IMR-90 (cell line): ENCODE results near the gene LRP1B. TPM values are rescaled to one million over a fixed set of nuclear protein-coding genes. Genes with fewer than 3 reads are reported as not detected.

Experiments used
- ATAC-seq: fragments of 200-7000 bp; cut with Tn5 transposase; 2 replicates; pipeline ENCODE4 v1.9.1; 2020; ENCODE audit warnings: low read depth, mild to moderate bottlenecking, moderate library complexity
- BruUV-seq: library from RNA; stranded (reverse); fragments of 400-500 nt; replicated peaks from 2 replicates; lab custom pipeline; 2021; lab: Mats Ljungman, UMichigan
- CTCF ChIA-PET: fragments of 300-600 bp; formaldehyde crosslinking; extraction: SDS; loops from one replicate; lab custom pipeline; 2021; ENCODE audit warnings: antibody characterized with exemption; lab: Yijun Ruan, JAX
- POLR2A ChIA-PET: fragments of 300-600 bp; sonication (Branson Sonifier 250); formaldehyde crosslinking; loops from one replicate; lab custom pipeline; 2022; ENCODE audit warnings: antibody characterized with exemption; ENCODE audit not compliant: unreplicated experiment; lab: Charles Lee
- DNase-seq: peaks from one replicate; pipeline ENCODE4 v3.0.0; 2013
- H2AFZ ChIP-seq: replicated peaks from 2 replicates; pipeline ENCODE3; 2013; ENCODE audit warnings: low read length, mild to moderate bottlenecking; ENCODE audit not compliant: poor library complexity
- H2AK5ac ChIP-seq: 2 replicates; pipeline ENCODE4 v1.6.1; 2013; ENCODE audit warnings: low read depth, low read length, inconsistent platforms
- H2AK9ac ChIP-seq: replicated peaks from 2 replicates; pipeline ENCODE3; 2013; ENCODE audit warnings: mild to moderate bottlenecking, low read depth, low read length, moderate library complexity; ENCODE audit not compliant: poor library complexity
- H2BK120ac ChIP-seq: 2 replicates; pipeline ENCODE4 v1.6.1; 2013; ENCODE audit warnings: low read depth, low read length, inconsistent platforms
- H2BK15ac ChIP-seq: 3 replicates; pipeline ENCODE4 v1.6.1; 2013; ENCODE audit warnings: low read depth, low read length, inconsistent platforms
- H2BK20ac ChIP-seq: 2 replicates; pipeline ENCODE4 v1.6.1; 2013; ENCODE audit warnings: low read depth, mild to moderate bottlenecking, inconsistent platforms, low read length, moderate library complexity
- H2BK5ac ChIP-seq: 2 replicates; pipeline ENCODE4 v1.6.1; 2013; ENCODE audit warnings: mild to moderate bottlenecking, low read depth, low read length, inconsistent platforms; ENCODE audit not compliant: poor library complexity, severe bottlenecking
- H3K14ac ChIP-seq: replicated peaks from 2 replicates; pipeline ENCODE4 v1.6.1; 2013; ENCODE audit warnings: low read depth, low read length, inconsistent platforms
- H3K18ac ChIP-seq: 2 replicates; pipeline ENCODE4 v1.6.1; 2013; ENCODE audit warnings: low read depth, low read length, control low read depth
- H3K23ac ChIP-seq: 2 replicates; pipeline ENCODE4 v1.6.1; 2013; ENCODE audit warnings: low read depth, low read length, inconsistent platforms
- H3K27ac ChIP-seq: 2 replicates; pipeline ENCODE4 v1.5.1; 2013; ENCODE audit warnings: mild to moderate bottlenecking, control low read depth, low read length; ENCODE audit not compliant: insufficient read depth
- H3K27me3 ChIP-seq: 2 replicates; pipeline ENCODE4 v1.6.1; 2013; ENCODE audit warnings: low read length; ENCODE audit not compliant: control insufficient read depth, insufficient read depth
- H3K36me3 ChIP-seq: 2 replicates; pipeline ENCODE4 v1.6.1; 2013; ENCODE audit warnings: low read length, mixed read lengths; ENCODE audit not compliant: control insufficient read depth, insufficient read depth
- H3K4ac ChIP-seq: 2 replicates; pipeline ENCODE4 v1.6.1; 2013; ENCODE audit warnings: low read depth, low read length, inconsistent platforms
- H3K4me1 ChIP-seq: 2 replicates; pipeline ENCODE4 v1.6.1; 2013; ENCODE audit warnings: low read length, mixed read lengths; ENCODE audit not compliant: control insufficient read depth, insufficient read depth
- H3K4me2 ChIP-seq: 2 replicates; pipeline ENCODE4 v1.6.1; 2013; ENCODE audit warnings: low read depth, mild to moderate bottlenecking, control low read depth, low read length, moderate library complexity
- H3K4me3 ChIP-seq: 2 replicates; pipeline ENCODE4 v1.5.1; 2013; ENCODE audit warnings: low read depth, mild to moderate bottlenecking, control low read depth, low read length, moderate library complexity; ENCODE audit not compliant: insufficient read depth
- H3K56ac ChIP-seq: 2 replicates; pipeline ENCODE4 v1.6.1; 2013; ENCODE audit warnings: low read length, inconsistent platforms; ENCODE audit not compliant: insufficient read depth; ENCODE audit errors: extremely low read depth
- H3K79me1 ChIP-seq, 2 experiments: 2 replicates each; pipeline ENCODE4 v1.6.1; 2013; ENCODE audit warnings: low read length in 2 of 2, inconsistent platforms in 1 of 2, low read depth in 1 of 2
- H3K9ac ChIP-seq: 2 replicates; pipeline ENCODE4 v1.6.1; 2013; ENCODE audit warnings: low read depth, low read length, control low read depth
- H3K9me1 ChIP-seq: 2 replicates; pipeline ENCODE4 v1.6.1; 2013; ENCODE audit warnings: low read length, inconsistent platforms; ENCODE audit not compliant: insufficient read depth
- H3K9me3 ChIP-seq: 2 replicates; pipeline ENCODE4 v1.6.1; 2013; ENCODE audit warnings: low read length; ENCODE audit not compliant: control insufficient read depth, insufficient read depth
- H4K20me1 ChIP-seq: 2 replicates; pipeline ENCODE4 v1.6.1; 2013; ENCODE audit warnings: low read length, inconsistent platforms; ENCODE audit not compliant: insufficient read depth
- H4K5ac ChIP-seq: 2 replicates; pipeline ENCODE4 v1.6.1; 2013; ENCODE audit warnings: mild to moderate bottlenecking, low read depth, low read length, control low read depth
- H4K8ac ChIP-seq, 2 experiments: 2 replicates each; pipeline ENCODE4 v1.6.1; 2013; ENCODE audit warnings: low read depth in 2 of 2, low read length in 2 of 2, control low read depth in 1 of 2, inconsistent platforms in 1 of 2
- H4K91ac ChIP-seq: 2 replicates; pipeline ENCODE4 v1.6.1; 2013; ENCODE audit warnings: low read depth, low read length, inconsistent platforms; ENCODE audit not compliant: insufficient read depth
- BHLHE40 ChIP-seq: fragments of 150-350 bp; IDR thresholded peaks from 2 replicates; pipeline ENCODE4 v1.6.1; 2016; ENCODE audit warnings: mild to moderate bottlenecking, low read depth, low read length
- CEBPB ChIP-seq: IDR thresholded peaks from 2 replicates; pipeline ENCODE4 v1.6.1; 2012; ENCODE audit warnings: low read depth, low read length, improper control_type of control experiment
- CHD1 ChIP-seq: IDR thresholded peaks from 2 replicates; pipeline ENCODE4 v1.6.1; 2012; ENCODE audit warnings: low read depth, low read length, improper control_type of control experiment
- FOS ChIP-seq: fragments of 150-350 bp; IDR thresholded peaks from 2 replicates; pipeline ENCODE4 v1.6.1; 2016; ENCODE audit warnings: low read depth, low read length
- MAFK ChIP-seq: IDR thresholded peaks from 2 replicates; pipeline ENCODE4 v1.6.1; 2012; ENCODE audit warnings: low read depth, low read length, improper control_type of control experiment
- MAZ ChIP-seq: IDR thresholded peaks from 2 replicates; pipeline ENCODE4 v1.6.1; 2012; ENCODE audit warnings: low read depth, mild to moderate bottlenecking, low read length, improper control_type of control experiment, moderate library complexity, borderline replicate concordance
- MXI1 ChIP-seq: IDR thresholded peaks from 2 replicates; pipeline ENCODE4 v1.6.1; 2012; ENCODE audit warnings: low read depth, mild to moderate bottlenecking, low read length, moderate library complexity, borderline replicate concordance
- NFE2L2 ChIP-seq: fragments of 150-350 bp; IDR thresholded peaks from 2 replicates; pipeline ENCODE4 v1.6.1; 2016; ENCODE audit warnings: low read depth, mild to moderate bottlenecking, low read length
- POLR2A ChIP-seq: IDR thresholded peaks from 2 replicates; pipeline ENCODE4 v1.6.1; 2012; ENCODE audit warnings: mild to moderate bottlenecking, low read depth, low read length
- RAD21 ChIP-seq: IDR thresholded peaks from 2 replicates; pipeline ENCODE4 v1.6.1; 2012; ENCODE audit warnings: low read length, improper control_type of control experiment
- RCOR1 ChIP-seq: IDR thresholded peaks from 2 replicates; pipeline ENCODE4 v1.6.1; 2012; ENCODE audit warnings: mild to moderate bottlenecking, low read length, improper control_type of control experiment; ENCODE audit not compliant: insufficient replicate concordance
- RFX5 ChIP-seq: IDR thresholded peaks from 2 replicates; pipeline ENCODE4 v1.8.0; 2012; ENCODE audit warnings: low read depth, mild to moderate bottlenecking, low read length, moderate library complexity
- SMC3 ChIP-seq: fragments of 150-350 bp; IDR thresholded peaks from 2 replicates; pipeline ENCODE4 v1.6.1; 2016; ENCODE audit warnings: low read depth, mild to moderate bottlenecking, antibody characterized with exemption, low read length, moderate library complexity
- WGBS, 2 experiments: methylation state at CpG; one replicate each; pipeline versions ENCODE4 v1.1.5 to v1.1.7; 2013; ENCODE audit warnings: missing lambda C conversion rate in 2 of 2; ENCODE audit not compliant: insufficient read length in 1 of 2; ENCODE audit errors: extremely low coverage in 2 of 2; 5-methylcytosine and 5-hydroxymethylcytosine counted together
- dilution Hi-C: fragments of 300-500 bp; cut with HindIII; formaldehyde crosslinking; loops from one replicate; pipeline ENCODE4 v1.14.3; 2018; ENCODE audit warnings: low sequenced_read_pairs; ENCODE audit not compliant: unreplicated experiment
- in situ Hi-C: fragments of 300-500 bp; cut with MboI; formaldehyde crosslinking; loops from 3 replicates; pipeline ENCODE4 v1.14.3; 2019; ENCODE audit warnings: low sequenced_read_pairs, inconsistent platforms, mixed read lengths
- intact Hi-C: fragments of 100-400 bp; cut with micrococcal nuclease; formaldehyde crosslinking; loops from 2 replicates; pipeline ENCODE4 v1.10.0; 2022
- polyA plus RNA-seq, 3 experiments: library from polyadenylated mRNA; depleted of rRNA; stranded (reverse); fragments of >200 nt; gene quantifications; 2 replicates each; pipeline ENCODE4 v1.2.3, GENCODE V29; 2012; ENCODE audit warnings: low replicate concordance in 1 of 3
- total RNA-seq: library from RNA; depleted of rRNA; stranded (reverse); fragments of >200 nt; gene quantifications from 2 replicates; pipeline ENCODE4 v1.2.3, GENCODE V29; 2012
- TF ChIP-seq, protein P1 (sequence below): fragments of 150-350 bp; IDR thresholded peaks from 2 replicates; pipeline ENCODE4 v1.6.1; 2016; ENCODE audit warnings: low read depth, mild to moderate bottlenecking, low read length, moderate library complexity, borderline replicate concordance
- TF ChIP-seq, protein P2 (sequence below): fragments of 150-350 bp; IDR thresholded peaks from 2 replicates; pipeline ENCODE4 v1.6.1; 2017; ENCODE audit warnings: mild to moderate bottlenecking, antibody characterized with exemption, low read length, low read depth
- TF ChIP-seq, protein P3 (sequence below): conservative IDR thresholded peaks from 2 replicates; pipeline ENCODE4 v1.5.1; 2012; ENCODE audit warnings: mild to moderate bottlenecking, low read depth, low read length, improper control_type of control experiment

LRP1B gene
- total and polyA plus RNA-seq, 2 of the 4 experiments (the other 2 are of a cell fraction), result under 0.01 to 0.02 TPM

DNA sequence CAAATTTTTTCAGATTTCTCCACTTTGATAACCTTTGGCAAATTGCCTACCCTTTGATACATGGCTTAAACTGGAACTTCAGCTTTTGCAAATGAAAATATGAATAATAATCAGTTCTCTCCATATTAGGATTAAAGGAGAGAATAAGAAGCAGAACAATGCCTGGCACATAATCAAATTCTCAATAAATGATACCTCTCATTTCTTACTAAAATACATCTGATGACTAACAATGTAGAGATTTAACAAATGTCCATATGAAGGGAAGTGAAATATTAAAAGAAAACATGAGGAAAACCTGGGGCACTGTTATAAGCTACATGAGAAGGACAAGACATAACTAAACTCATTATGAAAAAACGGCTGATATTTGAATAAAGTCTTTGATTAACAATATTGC lies 1103.6 kb downstream of the LRP1B start:
- POLR2A ChIA-PET, result no interaction called here
- H3K79me1 ChIP-seq, result no peaks in the 10 kb centered on the region
- H3K23ac ChIP-seq, result no peak overlapping the region
- H3K14ac ChIP-seq, result no peak overlapping the region
- no peaks in the 10 kb centered on the region for H3K27me3 ChIP-seq
- no peak overlapping the region for H4K5ac ChIP-seq
- H3K9me3 ChIP-seq, result peaks cover 3% of the 10 kb centered on the region; the same call in 1 of the 2 replicates
- H3K9ac ChIP-seq, result no peak overlapping the region
- no peak overlapping the region for H2BK5ac ChIP-seq
- no peak overlapping the region for H2AFZ ChIP-seq
- no peak for ATAC-seq
- no peak overlapping the region for H2BK20ac ChIP-seq
- no peak overlapping the region for H4K91ac ChIP-seq
- TF ChIP-seq RAD21 (no peak), MAZ (no peak), MAFK (no peak), FOS (no peak), MXI1 (no peak), CHD1 (no peak), NFE2L2 (no peak), POLR2A (no peak), SMC3 (no peak), RFX5 (no peak), CEBPB (no peak), BHLHE40 (no peak), RCOR1 (no peak)
- TF ChIP-seq, protein P1, sequence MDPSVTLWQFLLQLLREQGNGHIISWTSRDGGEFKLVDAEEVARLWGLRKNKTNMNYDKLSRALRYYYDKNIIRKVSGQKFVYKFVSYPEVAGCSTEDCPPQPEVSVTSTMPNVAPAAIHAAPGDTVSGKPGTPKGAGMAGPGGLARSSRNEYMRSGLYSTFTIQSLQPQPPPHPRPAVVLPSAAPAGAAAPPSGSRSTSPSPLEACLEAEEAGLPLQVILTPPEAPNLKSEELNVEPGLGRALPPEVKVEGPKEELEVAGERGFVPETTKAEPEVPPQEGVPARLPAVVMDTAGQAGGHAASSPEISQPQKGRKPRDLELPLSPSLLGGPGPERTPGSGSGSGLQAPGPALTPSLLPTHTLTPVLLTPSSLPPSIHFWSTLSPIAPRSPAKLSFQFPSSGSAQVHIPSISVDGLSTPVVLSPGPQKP, result no peak
- TF ChIP-seq, protein P2, sequence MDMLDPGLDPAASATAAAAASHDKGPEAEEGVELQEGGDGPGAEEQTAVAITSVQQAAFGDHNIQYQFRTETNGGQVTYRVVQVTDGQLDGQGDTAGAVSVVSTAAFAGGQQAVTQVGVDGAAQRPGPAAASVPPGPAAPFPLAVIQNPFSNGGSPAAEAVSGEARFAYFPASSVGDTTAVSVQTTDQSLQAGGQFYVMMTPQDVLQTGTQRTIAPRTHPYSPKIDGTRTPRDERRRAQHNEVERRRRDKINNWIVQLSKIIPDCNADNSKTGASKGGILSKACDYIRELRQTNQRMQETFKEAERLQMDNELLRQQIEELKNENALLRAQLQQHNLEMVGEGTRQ, result no peak
- TF ChIP-seq, protein P3, sequence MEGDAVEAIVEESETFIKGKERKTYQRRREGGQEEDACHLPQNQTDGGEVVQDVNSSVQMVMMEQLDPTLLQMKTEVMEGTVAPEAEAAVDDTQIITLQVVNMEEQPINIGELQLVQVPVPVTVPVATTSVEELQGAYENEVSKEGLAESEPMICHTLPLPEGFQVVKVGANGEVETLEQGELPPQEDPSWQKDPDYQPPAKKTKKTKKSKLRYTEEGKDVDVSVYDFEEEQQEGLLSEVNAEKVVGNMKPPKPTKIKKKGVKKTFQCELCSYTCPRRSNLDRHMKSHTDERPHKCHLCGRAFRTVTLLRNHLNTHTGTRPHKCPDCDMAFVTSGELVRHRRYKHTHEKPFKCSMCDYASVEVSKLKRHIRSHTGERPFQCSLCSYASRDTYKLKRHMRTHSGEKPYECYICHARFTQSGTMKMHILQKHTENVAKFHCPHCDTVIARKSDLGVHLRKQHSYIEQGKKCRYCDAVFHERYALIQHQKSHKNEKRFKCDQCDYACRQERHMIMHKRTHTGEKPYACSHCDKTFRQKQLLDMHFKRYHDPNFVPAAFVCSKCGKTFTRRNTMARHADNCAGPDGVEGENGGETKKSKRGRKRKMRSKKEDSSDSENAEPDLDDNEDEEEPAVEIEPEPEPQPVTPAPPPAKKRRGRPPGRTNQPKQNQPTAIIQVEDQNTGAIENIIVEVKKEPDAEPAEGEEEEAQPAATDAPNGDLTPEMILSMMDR, result no peak
- dilution Hi-C loops (no loop called here), in situ Hi-C loops (no loop called here), intact Hi-C loops (loop anchor here (10.0 kb wide), 1 partner anchor 1328 kb away; no protein-coding TSS in a partner anchor)
- no peak overlapping the region for H3K4me2 ChIP-seq
- H4K20me1 ChIP-seq, result no peaks in the 10 kb centered on the region
- H3K56ac ChIP-seq, result no peak overlapping the region
- H3K4ac ChIP-seq, result no peak overlapping the region
- no peak overlapping the region for H4K8ac ChIP-seq
- H3K27ac ChIP-seq, result no peak overlapping the region
- H2AK5ac ChIP-seq, result no peak overlapping the region
- H3K18ac ChIP-seq, result no peak overlapping the region
- no peak for DNase-seq
- H2BK15ac ChIP-seq, result no peak overlapping the region
- no peak overlapping the region for H2AK9ac ChIP-seq
- no peak overlapping the region for H2BK120ac ChIP-seq
- no peaks in the 10 kb centered on the region for H3K36me3 ChIP-seq
- CTCF ChIA-PET, result no interaction called here
- WGBS, 2 experiments, result no CpG with 5 or more reads among the region's 1 CpG
- H3K4me1 ChIP-seq, result no peaks in the 10 kb centered on the region
- no peak overlapping the region for H3K4me3 ChIP-seq
- H3K9me1 ChIP-seq, result no peaks in the 10 kb centered on the region
- BruUV-seq, result no TSS peak
